Activated gamma-delta T cell treated with Interleukin-2 at 50 U/mL for 16 hours (primary cell): Measurements from ENCODE around the gene GALNTL6.
"Not testable (repeated sequence)": the region's sequence is repeated elsewhere in the genome, so short reads cannot be mapped to it uniquely, and the experiment has no call there.

ENCODE experiments used
- DNase-seq: peaks from one replicate; pipeline ENCODE4 v3.0.0-alpha.2; 2020

Gene GALNTL6

DNA sequence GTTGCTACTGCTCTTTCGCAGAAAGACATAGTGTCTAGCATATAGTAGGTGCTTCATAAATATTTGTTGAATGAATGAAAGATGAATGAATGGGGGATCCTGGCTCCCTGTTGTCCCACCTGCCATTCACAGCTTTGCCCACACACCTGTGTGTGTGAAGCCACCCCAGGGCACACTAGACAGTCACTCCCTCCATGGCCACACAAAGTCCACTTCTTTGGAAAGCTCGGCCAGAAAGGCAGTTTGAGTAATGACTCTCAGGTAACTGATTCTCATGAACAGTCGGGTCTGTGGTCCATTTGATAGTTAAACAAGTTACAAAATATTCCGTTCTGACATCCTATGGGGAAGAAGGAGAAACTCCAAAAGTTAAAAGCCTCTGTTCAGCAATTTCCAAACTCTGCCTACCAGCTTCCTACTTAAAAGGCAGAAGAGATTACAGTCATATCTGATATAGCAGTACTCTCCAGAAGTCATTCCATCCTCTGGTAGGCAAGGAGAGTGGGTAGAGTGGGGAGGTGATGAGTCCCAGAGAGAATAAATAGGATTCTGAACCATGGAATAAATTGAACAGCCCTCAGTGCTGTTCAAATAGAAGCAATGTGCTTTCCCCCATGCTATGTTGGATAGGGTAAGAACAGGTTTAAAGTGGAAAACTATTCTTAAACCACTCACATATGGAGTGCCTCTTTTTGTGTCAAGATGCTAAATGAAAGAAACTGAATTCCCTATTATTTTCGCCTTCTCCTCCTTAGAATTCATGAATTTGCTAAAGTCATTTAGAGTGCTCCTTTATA, 1150.5 kb downstream of the GALNTL6 start:
- DNase-seq = no peak

DNA sequence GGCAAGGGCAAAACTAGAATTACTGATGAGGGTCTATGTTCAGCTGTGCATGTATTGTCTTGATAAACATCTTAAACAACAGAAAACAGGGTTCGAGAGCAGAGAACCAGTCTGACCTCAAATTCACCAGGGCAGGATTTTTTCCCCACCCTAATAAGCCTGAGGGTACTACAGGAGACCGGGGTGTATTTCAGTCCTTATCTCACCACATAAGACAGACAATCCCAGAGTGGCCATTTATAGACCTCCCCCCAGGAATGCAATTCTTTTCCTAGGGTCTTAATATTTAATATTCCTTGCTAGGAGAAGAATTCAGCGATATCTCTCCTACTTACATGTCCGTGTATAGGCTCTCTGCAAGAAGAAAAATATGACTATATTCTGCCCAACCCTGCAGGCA, 1157.0 kb downstream of the GALNTL6 start:
- not testable (repeated sequence) for DNase-seq

DNA sequence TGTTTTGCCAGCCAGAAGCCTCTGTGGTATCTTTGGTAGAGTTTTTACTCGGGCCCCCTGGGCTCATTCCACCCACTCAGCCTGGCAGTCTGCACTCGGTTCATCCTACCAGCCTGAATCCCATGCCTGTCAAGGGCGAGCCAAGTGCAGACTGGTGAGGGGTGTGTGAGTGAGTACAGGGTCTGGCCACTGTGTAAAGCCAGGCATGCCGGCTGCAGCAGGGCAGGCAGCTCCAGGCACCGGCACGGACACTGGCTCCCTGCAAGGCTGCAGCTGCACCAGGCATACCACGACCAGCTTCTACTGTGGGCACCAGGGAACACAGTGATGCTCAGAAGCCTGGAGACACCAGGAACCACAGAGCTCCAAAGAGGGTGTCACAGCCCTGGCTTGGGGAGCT, 1161.4 kb downstream of the GALNTL6 start:
- DNase-seq = no peak

DNA sequence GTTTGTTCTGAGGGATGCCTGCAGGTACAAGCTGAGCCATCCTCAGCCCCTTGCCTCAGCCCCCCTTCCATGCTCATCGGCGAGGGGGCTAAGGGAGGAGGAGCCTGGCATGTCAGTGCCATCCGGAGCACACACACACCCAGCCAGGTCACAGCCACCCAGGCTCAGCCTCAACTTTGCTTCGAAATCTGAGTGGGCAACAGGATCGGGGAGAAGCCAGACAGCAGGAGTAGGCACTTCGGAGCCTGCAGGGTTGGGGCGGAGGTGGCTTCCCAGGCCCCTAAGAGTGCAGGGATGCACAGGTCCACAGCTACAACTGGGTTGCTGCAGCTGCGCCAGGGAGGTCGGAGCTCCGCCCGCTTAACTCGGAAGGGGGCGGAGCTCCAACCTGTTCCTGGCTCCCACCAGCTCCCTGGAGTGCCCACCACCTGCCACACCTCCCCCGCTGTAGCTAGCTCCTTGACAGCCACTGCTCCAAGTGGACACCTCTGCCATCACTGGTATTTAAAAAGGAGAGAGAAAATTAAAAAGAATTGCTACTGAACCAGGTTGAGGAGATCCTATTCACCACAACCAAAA, 1162.5 kb downstream of the GALNTL6 start:
- no peak for DNase-seq

DNA sequence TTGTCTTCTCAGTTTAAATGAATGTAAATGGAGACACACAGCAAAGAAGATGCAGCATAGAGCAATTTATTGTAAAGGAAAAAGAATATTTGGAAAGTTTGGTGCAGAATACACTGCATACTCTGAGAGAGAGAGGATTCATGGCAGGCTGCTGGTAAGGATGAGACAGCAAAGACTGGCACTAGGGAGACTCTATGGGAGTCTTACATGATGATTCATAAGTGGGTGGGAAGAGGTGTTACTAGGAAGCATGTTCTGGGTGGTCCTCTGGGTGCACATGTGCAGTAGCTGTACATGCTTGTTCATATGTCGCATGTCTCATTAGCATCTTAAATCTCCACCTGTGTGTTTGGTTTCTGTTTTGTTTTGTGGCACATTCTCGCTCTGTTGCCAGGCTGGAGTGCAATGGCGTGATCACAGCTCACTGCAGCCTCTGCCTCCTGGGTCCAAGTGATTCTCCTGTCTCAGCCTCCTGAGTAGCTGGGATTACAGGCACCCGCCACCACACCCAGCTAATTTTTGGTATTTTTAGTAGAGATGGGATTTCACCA, 1164.4 kb downstream of the GALNTL6 start:
- DNase-seq = not testable (repeated sequence)

DNA sequence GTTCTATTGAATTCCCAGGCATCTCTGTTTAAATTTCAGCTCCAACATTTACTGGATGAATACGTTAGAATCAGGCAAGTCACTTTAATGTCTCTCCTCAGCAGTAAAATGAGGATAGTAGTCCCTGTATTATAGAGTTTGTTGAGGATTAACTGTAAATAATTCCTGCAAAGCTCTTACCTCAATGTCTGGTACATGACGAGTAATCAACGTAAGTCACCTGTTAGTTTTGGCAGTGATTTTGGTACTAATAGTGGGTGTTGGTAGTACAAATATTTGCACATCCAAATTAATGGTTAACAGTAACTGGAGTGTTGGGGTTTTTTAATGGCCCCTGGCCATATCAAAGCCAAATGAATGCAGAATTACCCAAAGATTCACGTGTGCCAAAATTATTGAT, 1165.6 kb downstream of the GALNTL6 start:
- DNase-seq = no peak

DNA sequence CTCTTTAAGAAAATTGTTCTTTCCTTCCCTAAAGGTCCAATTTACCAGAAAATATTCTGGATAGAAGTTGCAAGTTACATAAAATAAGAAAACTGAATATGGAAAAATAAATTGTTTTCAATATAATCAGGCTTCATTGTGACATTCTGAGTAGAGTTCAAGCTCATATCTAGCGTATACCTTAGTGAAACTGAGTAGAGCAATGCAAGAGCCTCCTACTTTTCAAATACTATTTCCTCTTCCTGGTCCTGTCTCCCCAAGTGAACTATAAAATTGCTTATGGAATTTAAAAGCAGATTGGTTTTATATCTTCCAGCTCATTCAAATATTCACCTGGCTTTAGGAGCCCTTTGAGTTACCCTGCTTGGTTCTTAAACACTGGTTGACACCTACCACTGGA, 1166.1 kb downstream of the GALNTL6 start:
- DNase-seq = no peak

DNA sequence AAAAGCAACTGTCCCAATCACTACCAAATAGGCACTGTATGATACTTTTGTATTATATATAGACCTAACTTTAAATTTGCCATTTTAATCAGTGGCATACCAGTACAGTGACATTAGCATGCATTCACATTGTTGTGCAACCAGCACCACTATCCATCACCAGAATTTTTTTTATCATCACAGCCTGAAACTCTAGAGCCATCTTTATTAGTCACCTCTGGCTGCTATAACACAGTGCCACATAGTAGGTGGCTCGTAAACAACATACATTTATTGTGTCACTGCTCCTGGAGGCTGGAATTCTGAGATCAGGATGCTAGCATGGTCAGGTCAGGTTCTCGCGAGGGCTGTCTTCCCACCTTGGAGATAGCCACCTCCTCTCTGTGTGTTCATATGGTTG, 1167.0 kb downstream of the GALNTL6 start:
- DNase-seq = no peak

DNA sequence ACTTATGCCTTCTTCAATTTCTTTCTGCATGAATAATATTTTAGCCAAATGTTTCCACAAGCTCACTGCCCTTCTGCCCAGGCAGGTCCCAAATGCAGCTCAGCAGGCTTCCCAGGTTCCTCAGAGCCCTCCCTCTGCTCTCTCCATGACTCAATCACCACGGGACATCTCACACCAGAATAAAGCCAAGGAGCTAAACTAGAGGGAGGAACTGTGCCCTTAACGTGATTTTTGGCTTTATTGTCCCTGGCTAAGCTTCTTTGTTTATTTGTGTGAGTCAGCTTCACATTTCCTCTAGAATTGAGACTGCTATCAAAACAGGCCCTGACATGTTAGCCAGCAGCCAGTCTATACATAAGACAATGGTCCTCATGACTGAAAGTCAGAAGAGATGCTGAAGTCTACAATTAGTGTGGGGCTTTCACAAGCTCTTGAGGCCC, 1169.0 kb downstream of the GALNTL6 start:
- no peak for DNase-seq

DNA sequence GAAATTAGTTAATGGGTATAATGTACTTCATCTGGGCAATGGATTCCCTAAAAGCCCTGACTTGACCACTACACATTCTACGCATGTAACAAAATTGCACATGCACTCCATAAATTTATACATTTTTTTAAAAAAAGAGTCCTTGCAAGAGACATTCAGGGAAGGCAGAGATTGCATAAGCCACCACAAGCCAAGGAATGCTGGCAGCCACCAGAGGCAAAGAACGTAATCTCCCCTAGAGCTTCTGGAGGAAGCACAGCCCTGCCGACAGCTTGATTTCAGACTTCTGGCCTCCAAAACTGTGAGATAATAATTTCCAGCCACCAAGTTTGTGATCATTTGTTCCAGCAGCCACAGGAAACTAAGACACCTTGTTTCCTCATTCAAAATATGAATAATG, 1169.8 kb downstream of the GALNTL6 start:
- DNase-seq = no peak

DNA sequence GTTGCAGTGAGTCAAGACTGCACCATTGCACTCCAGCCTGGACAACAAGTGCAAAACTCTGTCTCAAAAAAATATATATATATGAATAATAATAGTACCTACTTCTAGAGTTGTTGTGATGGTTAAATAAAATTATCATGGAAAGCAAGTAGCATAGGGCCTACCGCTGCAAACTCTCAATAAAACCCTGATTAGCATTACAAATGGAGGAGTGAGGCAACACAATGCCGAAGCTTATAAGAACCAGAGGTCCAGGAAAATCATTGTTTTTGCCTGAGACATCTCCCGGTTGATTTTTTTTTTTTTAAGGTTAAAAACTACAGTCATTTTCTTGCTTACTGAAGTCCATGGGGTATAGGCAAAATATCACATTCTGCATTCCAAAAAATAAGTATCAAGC, 1170.4 kb downstream of the GALNTL6 start:
- DNase-seq = no peak

DNA sequence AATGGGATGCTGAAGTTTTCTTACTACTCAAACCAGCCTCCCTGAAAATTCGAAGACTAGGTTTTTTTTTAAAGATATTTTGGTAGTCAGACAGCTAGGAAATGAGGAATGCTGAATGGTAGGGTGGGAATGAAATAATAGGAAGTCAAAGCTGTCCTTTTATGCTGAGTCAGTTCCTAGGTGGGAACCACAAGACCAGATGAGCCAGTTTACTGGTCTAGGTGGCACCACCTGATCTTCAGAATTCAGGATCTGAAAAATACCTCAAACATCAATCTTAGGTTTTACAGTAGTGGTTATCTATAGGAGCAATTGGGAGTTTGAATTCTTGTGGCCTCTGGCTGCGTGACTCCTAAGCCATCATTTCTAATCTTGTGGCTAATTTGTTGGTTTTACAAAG, 1172.3 kb downstream of the GALNTL6 start:
- no peak for DNase-seq

DNA sequence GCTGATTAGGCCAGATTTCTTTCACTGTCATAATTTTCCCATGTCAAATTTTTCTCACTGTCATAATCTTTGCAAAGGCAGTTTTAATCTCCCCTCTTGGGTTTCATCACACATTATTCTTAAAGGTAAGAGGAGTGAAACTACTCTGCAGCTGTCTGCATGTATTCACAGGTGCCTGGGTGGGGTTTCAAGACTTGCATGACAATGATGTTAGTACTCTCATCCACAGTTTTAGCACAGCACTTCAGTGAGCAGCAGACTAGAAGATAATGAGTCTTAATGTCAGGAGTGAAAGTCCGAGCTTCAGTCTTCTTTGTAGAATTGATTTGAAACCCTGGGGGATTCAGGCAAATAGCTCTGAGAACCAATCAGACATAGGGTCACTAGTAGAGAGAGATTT, 1172.9 kb downstream of the GALNTL6 start:
- no peak for DNase-seq

DNA sequence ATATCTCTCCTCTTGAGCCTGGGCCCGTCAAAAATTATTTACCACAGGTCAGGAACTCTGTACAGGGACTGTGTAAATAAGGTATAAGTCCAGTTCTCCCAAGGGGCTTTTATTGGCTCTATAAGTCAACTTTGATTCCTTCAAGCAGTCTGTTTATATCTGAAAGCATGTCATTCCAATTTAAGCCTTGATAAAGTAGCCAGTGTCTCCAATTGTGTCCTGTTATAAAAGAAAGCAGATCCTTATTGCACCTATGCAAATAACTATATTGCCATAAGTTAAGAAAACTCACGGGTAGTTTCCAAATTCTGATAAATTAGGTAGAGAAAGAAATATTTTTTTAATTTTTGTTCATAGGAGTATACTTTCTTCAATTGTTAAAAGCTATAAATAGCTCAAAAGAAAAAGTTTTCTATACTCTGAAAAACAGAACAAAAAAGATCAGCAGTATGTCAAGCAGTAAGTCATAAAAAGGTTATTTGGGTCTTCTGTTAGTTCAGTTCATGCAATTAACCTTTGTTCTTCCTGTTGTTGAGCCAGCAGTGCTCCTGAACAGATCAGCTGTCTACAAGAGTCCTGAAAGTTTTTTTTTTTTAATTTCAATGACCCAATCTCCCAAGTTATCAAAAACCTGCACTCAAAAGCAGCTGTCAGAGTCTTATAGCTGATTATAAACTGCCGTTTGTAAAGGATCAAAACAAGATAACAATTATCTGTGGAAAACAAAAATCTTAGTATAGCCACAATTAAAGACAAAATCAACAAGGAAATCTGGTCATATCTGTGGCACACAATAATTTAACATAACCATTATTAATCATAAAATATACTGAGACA, 1177.0 kb downstream of the GALNTL6 start:
- no peak for DNase-seq

DNA sequence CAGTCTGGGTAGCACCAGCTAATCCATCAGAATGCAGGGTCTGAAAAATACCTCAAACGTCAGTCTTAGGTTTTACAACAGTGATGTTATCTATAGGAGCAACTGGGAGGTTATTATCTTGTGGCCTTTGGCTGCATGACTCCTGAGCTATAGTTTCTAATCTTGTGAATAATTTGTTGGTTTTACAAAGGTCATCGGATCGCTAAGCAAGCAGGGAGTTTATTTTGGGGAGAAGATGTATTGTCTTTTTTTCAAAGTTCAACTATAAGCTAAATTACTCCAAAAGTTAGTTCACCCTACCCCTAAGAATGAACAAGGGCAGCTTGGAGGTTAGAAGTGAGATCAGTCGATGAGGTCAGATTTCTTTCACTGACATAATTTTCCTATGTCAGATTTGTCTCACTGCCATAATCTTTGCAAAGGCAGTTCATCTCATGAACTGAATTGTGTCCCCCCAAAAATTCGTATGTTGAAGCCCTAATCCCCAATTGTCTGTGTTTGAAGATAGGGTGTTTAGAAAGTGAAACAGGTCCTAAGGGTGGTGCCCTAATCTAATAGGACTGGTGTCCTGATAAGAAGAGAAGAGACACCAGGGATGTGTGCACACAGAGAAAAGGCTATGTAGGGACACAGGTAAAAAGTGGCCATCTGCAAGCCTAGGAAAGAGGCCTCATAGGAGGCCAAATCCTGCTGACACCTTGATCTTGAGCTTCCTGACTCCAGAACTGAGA, 1179.6 kb downstream of the GALNTL6 start:
- no peak for DNase-seq

DNA sequence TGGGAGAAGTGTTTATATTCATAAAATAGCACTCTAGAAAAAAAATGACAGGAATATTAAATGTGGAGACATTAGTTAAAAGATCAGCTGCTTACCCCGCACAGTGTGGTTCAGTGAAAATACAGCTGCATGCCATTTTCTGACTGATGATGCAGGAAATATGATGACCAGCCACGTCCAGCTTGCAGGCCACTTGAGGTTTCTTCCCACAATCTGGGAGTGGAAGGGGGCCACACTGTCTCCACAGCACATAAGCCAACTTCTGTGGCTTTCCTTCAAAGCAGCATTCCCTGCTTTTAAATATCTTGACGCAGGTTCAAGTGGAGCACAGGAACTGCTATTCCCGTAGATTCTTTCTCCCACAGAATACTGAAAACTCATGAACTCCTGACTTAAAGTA, 1182.0 kb downstream of the GALNTL6 start:
- DNase-seq = no peak

DNA sequence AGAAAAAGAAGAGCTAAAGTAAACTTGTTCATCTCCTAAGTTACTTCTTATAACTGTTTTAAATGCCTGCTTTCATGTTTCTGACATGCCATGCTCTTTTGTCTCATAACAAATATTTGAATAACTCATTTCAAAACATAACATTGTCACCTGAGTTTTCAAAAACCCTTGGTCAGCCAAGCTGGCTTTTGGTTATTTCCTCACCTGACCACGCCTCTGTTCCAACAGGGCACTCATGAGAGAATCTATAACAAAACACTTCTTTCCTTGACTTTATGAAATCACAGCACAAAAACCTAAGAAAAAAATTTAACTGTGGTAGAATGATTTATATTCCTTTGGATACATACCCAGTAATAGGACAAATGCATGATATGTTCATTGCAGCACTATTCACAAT, 1182.5 kb downstream of the GALNTL6 start:
- no peak for DNase-seq

DNA sequence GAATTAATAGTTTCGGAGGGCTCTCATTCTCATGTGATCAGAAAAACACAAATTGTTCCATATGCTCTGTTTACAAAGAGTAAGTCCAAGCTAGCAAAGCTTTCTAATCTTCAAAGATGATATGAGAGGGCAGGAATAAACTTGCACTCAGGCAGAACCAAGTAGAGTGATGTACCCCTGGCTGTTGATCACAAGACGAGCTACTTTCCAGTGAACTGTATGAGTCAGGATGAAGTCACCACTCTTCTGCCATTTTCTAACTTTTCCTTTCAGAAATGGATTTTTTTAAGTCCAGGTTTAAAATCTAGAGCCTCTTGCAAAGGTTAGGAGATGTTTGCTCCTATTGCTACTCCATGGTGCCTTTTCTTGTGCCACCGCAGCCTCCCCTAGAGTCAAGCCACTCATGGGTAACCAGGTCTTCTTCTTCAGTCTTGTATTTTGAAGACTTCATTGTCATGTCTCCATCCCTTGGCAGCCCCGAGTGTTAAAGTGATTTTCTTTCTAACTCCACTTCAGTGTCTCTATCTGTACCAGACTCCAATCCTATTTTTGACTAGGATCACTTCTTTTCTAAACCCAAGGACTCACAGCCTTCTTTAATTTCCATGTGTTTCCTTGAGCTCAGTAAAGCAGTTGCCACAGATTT, 1183.5 kb downstream of the GALNTL6 start:
- no peak for DNase-seq

DNA sequence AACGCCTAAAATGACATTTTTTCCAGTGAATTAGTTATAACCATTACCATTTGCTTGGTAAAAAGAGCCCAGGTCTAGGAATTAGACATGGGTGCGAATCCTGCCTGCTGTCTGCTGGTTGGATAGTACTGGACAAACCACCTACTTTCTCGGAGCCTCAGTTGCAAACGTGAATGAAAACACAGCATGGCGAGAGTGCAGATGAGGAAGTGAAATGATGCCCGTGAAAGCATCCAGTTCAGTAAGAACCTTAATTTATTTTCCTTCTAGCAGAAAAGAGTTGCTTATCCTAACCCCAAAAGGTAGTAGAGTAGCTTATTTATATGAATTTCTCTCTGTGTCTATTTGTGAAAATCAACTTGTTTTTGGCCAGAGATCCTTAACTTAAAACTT, 1184.0 kb downstream of the GALNTL6 start:
- DNase-seq = no peak

DNA sequence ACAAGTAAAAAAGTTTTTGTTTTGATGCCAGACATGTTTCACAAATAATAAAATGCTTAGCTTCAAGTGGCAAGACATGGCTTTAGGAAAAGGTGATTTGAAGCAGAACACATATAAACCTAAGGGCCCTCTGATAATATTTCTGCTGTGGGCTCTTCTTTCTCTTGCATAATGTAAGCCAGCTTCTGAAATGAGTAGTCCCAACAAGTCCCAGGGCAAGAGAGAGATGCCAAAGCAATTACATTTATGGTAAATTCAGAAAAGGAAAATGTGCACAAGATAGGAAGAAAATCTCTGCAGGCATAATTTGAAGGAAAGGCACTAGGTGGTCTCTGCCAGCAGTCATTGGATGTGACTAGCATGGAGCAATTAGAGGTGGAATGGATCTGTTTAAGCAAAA, 1184.7 kb downstream of the GALNTL6 start:
- no peak for DNase-seq

DNA sequence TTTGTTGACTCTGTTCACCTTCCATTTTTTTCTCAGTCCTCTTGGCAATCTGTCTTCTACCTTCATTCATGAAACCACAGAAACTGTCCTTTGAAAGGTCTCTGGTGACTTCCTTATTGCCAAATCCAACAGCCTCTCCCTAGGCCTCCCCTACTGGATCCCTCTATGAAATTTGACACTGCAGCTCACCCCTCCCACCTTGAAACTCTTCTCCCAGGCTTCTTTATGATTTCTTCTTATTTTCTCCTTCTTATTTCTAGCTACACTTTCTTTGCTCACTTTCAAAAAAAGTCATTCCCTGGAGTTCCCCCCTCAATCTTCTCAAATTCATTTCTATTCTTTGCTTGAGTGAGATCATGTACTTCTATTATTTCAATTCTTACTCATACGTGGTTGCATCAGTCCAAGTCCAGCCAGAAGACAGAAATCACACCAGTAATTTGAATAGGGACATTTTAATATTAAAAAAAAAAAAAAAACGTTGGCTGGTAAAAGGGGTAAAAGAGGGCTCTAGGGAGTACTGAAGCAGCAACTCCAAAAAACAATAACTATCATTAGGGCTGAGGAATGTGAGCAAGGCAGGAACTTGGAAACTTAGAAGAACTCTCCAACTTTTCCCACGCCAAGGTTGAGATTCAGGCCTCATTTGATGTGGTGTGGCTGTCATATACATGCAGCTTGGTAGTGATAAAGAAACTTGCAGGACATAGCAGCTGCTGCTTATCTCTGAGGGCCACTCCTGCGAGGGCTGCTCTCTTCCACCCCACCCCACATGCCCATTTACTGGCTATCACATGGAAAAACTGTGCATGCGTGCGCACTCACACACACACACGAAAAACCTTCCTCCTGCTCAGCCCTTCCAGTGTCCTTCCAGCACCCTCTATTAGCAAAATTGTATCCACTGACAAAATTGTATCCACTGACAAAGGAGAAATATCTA, 1185.6 kb downstream of the GALNTL6 start:
- DNase-seq = no peak
